Islet precursor cell (in vitro differentiated cells): ENCODE measurements around the gene UTP15.

ENCODE experiments used
- DNase-seq: peaks from one replicate; pipeline ENCODE4 v3.0.0-alpha.2; 2018

Gene UTP15

GRCh38 chr5:73565969-73566547 lies 515 bp downstream of the UTP15 start:
- DNase-seq: no peak

- DNase-seq: no peak
These were observed 17.0 kb downstream of the UTP15 start for GRCh38 chr5:73582285-73583145.

- DNase-seq: no peak
These were observed 22.4 kb downstream of the UTP15 start for GRCh38 chr5:73587923-73588322.

GRCh38 chr5:73591102-73591695 lies 25.7 kb downstream of the UTP15 start:
- no peak for DNase-seq

GRCh38 chr5:73591698-73592501 lies 26.4 kb downstream of the UTP15 start:
- DNase-seq: no peak

GRCh38 chr5:73592551-73592950 lies 27.0 kb downstream of the UTP15 start:
- no peak for DNase-seq

GRCh38 chr5:73596705-73597328 lies 31.3 kb downstream of the UTP15 start:
- no peak for DNase-seq

- no peak for DNase-seq
These were observed 33.8 kb downstream of the UTP15 start for GRCh38 chr5:73599380-73599779.

GRCh38 chr5:73603998-73604397 lies 38.5 kb downstream of the UTP15 start:
- DNase-seq: no peak

GRCh38 chr5:73605223-73606087 lies 39.9 kb downstream of the UTP15 start:
- DNase-seq: no peak

GRCh38 chr5:73606206-73606753 lies 40.7 kb downstream of the UTP15 start:
- DNase-seq: no peak

- no peak for DNase-seq
These were observed 41.7 kb downstream of the UTP15 start for GRCh38 chr5:73607228-73607627.

- DNase-seq: no peak
These were observed 47.3 kb downstream of the UTP15 start for GRCh38 chr5:73612799-73613198.

GRCh38 chr5:73615085-73615484 lies 49.5 kb downstream of the UTP15 start:
- peak; percentile 56 for DNase-seq

GRCh38 chr5:73615947-73616346 lies 50.4 kb downstream of the UTP15 start:
- no peak for DNase-seq

GRCh38 chr5:73617510-73618279 lies 52.2 kb downstream of the UTP15 start:
- no peak for DNase-seq

- no peak for DNase-seq
These were observed 54.2 kb downstream of the UTP15 start for GRCh38 chr5:73619606-73620333.

GRCh38 chr5:73620334-73620687 lies 54.8 kb downstream of the UTP15 start:
- no peak for DNase-seq

- DNase-seq: no peak
These were observed 57.5 kb downstream of the UTP15 start for GRCh38 chr5:73623060-73623459.

- DNase-seq: no peak
These were observed 58.4 kb downstream of the UTP15 start for GRCh38 chr5:73623901-73624404.
